HEK293 (cell line): ENCODE data around the gene SLC39A11.

Source experiments
- CTCF ChIA-PET: fragments of 350-600 bp; formaldehyde crosslinking; extraction: SDS; loops from one replicate; lab custom pipeline; 2021; ENCODE audit warnings: antibody characterized with exemption; lab: Yijun Ruan, JAX
- POLR2A ChIA-PET: fragments of 300-600 bp; formaldehyde crosslinking; extraction: SDS; loops from one replicate; lab custom pipeline; 2020; ENCODE audit warnings: antibody characterized with exemption, inconsistent platforms; lab: Yijun Ruan, JAX
- H3K27ac ChIP-seq: fragments of 200-500 bp; sonication (Bioruptor generic); 2 replicates; pipeline ENCODE4 v1.5.1; 2014; ENCODE audit warnings: low read depth, low read length, control low read depth, inconsistent platforms; ENCODE audit errors: extremely low read depth
- H3K36me3 ChIP-seq, 2 experiments: fragments of 200-500 bp in 1 of 2; sonication (Bioruptor generic) in 1 of 2; 1 replicate in 1 of 2; 2 replicates in 1 of 2; pipeline ENCODE4 v1.5.1; 2014 to 2017; ENCODE audit warnings: inconsistent platforms in 2 of 2, low read length in 2 of 2; ENCODE audit not compliant: control insufficient read depth in 2 of 2, insufficient read depth in 1 of 2
- H3K4me1 ChIP-seq: fragments of 200-500 bp; sonication (Bioruptor generic); 2 replicates; pipeline ENCODE4 v1.5.1; 2014; ENCODE audit warnings: mild to moderate bottlenecking, low read length, inconsistent platforms; ENCODE audit not compliant: control insufficient read depth, insufficient read depth
- H3K4me3 ChIP-seq: 2 replicates; pipeline ENCODE4 v1.5.1; 2011; ENCODE audit warnings: low read depth, mild to moderate bottlenecking, control low read depth, low read length, moderate library complexity
- H3K9me3 ChIP-seq: fragments of 200-500 bp; sonication (Bioruptor generic); 2 replicates; pipeline ENCODE4 v1.5.1; 2014; ENCODE audit warnings: low read depth, low read length, inconsistent platforms; ENCODE audit not compliant: control insufficient read depth, insufficient read depth
- GLIS1 ChIP-seq: fragments of 450-650 bp; formaldehyde crosslinking; IDR thresholded peaks from 2 replicates; pipeline ENCODE4 v1.5.1; 2016; ENCODE audit warnings: missing biosample characterization, missing genetic modification characterization
- HOXD13 ChIP-seq: sonication (generic); formaldehyde crosslinking; IDR thresholded peaks from 2 replicates; pipeline ENCODE4 v1.8.0; 2022; ENCODE audit warnings: missing genetic modification reagents, borderline replicate concordance
- PRDM1 ChIP-seq: fragments of 450-650 bp; formaldehyde crosslinking; IDR thresholded peaks from 2 replicates; pipeline ENCODE4; 2016; ENCODE audit warnings: missing biosample characterization, missing genetic modification characterization
- TCF7L2 ChIP-seq: IDR thresholded peaks from 2 replicates; pipeline ENCODE4 v1.6.1; 2011; ENCODE audit warnings: low read depth, mild to moderate bottlenecking, inconsistent platforms, low read length, moderate library complexity, borderline replicate concordance
- YY1 ChIP-seq: fragments of 450-650 bp; formaldehyde crosslinking; IDR thresholded peaks from 2 replicates; pipeline ENCODE4 v1.5.1; 2018; ENCODE audit warnings: missing biosample characterization, missing genetic modification characterization
- YY2 ChIP-seq: fragments of 450-650 bp; formaldehyde crosslinking; IDR thresholded peaks from 2 replicates; pipeline ENCODE4 v1.5.1; 2016; ENCODE audit warnings: missing biosample characterization, missing genetic modification characterization
- ZBTB7A ChIP-seq: fragments of 450-650 bp; formaldehyde crosslinking; IDR thresholded peaks from 2 replicates; pipeline ENCODE4 v1.5.1; 2016; ENCODE audit warnings: low read depth, missing biosample characterization, missing genetic modification characterization
- ZNF10 ChIP-seq: fragments of 450-650 bp; formaldehyde crosslinking; IDR thresholded peaks from 2 replicates; pipeline ENCODE4 v1.5.1; 2017; ENCODE audit warnings: missing biosample characterization, missing genetic modification characterization
- ZNF2 ChIP-seq: fragments of 450-650 bp; formaldehyde crosslinking; IDR thresholded peaks from 2 replicates; pipeline ENCODE4 v1.5.1; 2016; ENCODE audit warnings: missing biosample characterization, missing genetic modification characterization
- ZNF24 ChIP-seq: fragments of 450-650 bp; formaldehyde crosslinking; IDR thresholded peaks from 2 replicates; pipeline ENCODE4 v1.5.1; 2016; ENCODE audit warnings: missing biosample characterization, missing genetic modification characterization
- ZNF311 ChIP-seq: fragments of 450-650 bp; formaldehyde crosslinking; IDR thresholded peaks from 2 replicates; pipeline ENCODE4 v1.5.1; 2017; ENCODE audit warnings: missing biosample characterization, missing genetic modification characterization, borderline replicate concordance
- ZNF335 ChIP-seq: fragments of 450-650 bp; formaldehyde crosslinking; conservative IDR thresholded peaks from 2 replicates; pipeline ENCODE4 v1.5.1; 2016; ENCODE audit warnings: missing biosample characterization, missing genetic modification characterization
- ZNF404 ChIP-seq: fragments of 450-650 bp; formaldehyde crosslinking; IDR thresholded peaks from 2 replicates; pipeline ENCODE4 v1.5.1; 2017; ENCODE audit warnings: missing biosample characterization, missing genetic modification characterization
- ZNF416 ChIP-seq: fragments of 450-650 bp; formaldehyde crosslinking; IDR thresholded peaks from 2 replicates; pipeline ENCODE4 v1.5.1; 2016; ENCODE audit warnings: missing biosample characterization, missing genetic modification characterization
- ZNF544 ChIP-seq: fragments of 450-650 bp; formaldehyde crosslinking; IDR thresholded peaks from 2 replicates; pipeline ENCODE4 v1.5.0; 2017; ENCODE audit warnings: missing biosample characterization, missing genetic modification characterization
- ZNF560 ChIP-seq: fragments of 450-650 bp; formaldehyde crosslinking; IDR thresholded peaks from 2 replicates; pipeline ENCODE4 v1.5.1; 2017; ENCODE audit warnings: missing biosample characterization, missing genetic modification characterization, borderline replicate concordance
- ZNF571 ChIP-seq: fragments of 450-650 bp; formaldehyde crosslinking; IDR thresholded peaks from 2 replicates; pipeline ENCODE4 v1.5.0; 2017; ENCODE audit warnings: missing biosample characterization, missing genetic modification characterization
- ZNF624 ChIP-seq: fragments of 450-650 bp; formaldehyde crosslinking; IDR thresholded peaks from 2 replicates; pipeline ENCODE4 v1.5.1; 2017; ENCODE audit warnings: missing biosample characterization, missing genetic modification characterization
- ZNF654 ChIP-seq: fragments of 450-650 bp; formaldehyde crosslinking; IDR thresholded peaks from 2 replicates; pipeline ENCODE4 v1.5.1; 2016; ENCODE audit warnings: low read depth, missing biosample characterization, missing genetic modification characterization
- ZNF658 ChIP-seq: fragments of 450-650 bp; formaldehyde crosslinking; IDR thresholded peaks from 2 replicates; pipeline ENCODE4; 2016; ENCODE audit warnings: missing biosample characterization, missing genetic modification characterization
- ZNF660 ChIP-seq: fragments of 450-650 bp; IDR thresholded peaks from 2 replicates; pipeline ENCODE4 v1.5.1; 2018; ENCODE audit warnings: missing biosample characterization, mild to moderate bottlenecking, missing genetic modification characterization
- ZNF670 ChIP-seq: fragments of 450-650 bp; formaldehyde crosslinking; IDR thresholded peaks from 2 replicates; pipeline ENCODE4 v1.5.1; 2016; ENCODE audit warnings: missing biosample characterization, missing genetic modification characterization, low read depth
- ZNF776 ChIP-seq: fragments of 450-650 bp; formaldehyde crosslinking; IDR thresholded peaks from 2 replicates; pipeline ENCODE4 v1.5.0; 2017; ENCODE audit warnings: missing biosample characterization, missing genetic modification characterization, borderline replicate concordance
- ZNF843 ChIP-seq: fragments of 450-650 bp; formaldehyde crosslinking; IDR thresholded peaks from 2 replicates; pipeline ENCODE4 v1.5.1; 2016; ENCODE audit warnings: missing biosample characterization, missing genetic modification characterization
- ZSCAN16 ChIP-seq: fragments of 450-650 bp; formaldehyde crosslinking; IDR thresholded peaks from 2 replicates; pipeline ENCODE4 v1.5.1; 2016; ENCODE audit warnings: missing biosample characterization, missing genetic modification characterization
- TF ChIP-seq, protein P1 (sequence below): fragments of 450-650 bp; formaldehyde crosslinking; IDR thresholded peaks from 2 replicates; pipeline ENCODE4 v1.5.1; 2016; ENCODE audit warnings: missing biosample characterization, missing genetic modification characterization
- TF ChIP-seq, protein P2 (sequence below): fragments of 450-650 bp; formaldehyde crosslinking; IDR thresholded peaks from 2 replicates; pipeline ENCODE4 v1.5.1; 2016; ENCODE audit warnings: missing biosample characterization, missing genetic modification characterization, borderline replicate concordance
- TF ChIP-seq, protein P3 (sequence below): fragments of 450-650 bp; formaldehyde crosslinking; IDR thresholded peaks from 2 replicates; pipeline ENCODE4 v1.5.1; 2016; ENCODE audit warnings: missing biosample characterization, missing genetic modification characterization, borderline replicate concordance

Gene SLC39A11

DNA sequence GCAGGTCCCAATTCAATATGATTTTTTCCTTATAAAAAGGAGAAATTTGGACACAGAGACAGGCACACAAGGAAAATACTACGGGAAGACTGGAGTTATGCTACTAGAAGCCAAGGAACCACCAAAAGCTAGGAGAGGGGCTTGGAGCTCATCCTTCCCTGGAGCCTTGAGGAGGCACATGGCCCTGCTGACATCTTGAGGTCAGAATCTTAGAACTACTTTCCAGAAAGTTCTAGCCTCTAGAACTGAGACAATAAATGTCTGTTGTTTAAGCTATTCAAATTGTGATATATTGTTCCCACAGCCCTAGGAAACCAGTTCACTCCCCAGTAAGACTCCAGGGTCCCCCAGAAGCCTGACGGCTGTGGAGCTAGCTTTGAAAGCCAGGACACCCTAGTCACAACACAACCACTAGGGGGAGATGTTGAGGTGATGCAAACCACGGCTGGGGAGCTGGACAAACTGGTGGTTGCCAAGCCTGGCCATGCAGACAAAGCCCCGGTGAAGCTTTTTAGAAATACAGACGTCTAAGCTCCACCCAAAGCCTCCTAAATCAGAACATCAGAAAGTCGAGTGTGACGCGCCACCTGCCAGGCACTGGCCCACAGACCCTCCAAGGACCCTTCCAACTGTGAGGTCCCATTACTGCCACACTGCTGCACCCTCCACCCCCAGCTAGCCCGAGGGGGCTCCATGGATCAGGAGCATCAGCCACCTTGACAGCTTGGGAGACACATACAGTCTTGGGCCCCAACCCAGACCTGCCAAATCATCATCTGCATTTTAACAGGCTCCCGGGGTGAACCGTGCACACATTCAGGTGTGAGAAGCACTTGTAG is 106.4 kb downstream of the SLC39A11 start:
- no peak overlapping the region for H3K27ac ChIP-seq

DNA sequence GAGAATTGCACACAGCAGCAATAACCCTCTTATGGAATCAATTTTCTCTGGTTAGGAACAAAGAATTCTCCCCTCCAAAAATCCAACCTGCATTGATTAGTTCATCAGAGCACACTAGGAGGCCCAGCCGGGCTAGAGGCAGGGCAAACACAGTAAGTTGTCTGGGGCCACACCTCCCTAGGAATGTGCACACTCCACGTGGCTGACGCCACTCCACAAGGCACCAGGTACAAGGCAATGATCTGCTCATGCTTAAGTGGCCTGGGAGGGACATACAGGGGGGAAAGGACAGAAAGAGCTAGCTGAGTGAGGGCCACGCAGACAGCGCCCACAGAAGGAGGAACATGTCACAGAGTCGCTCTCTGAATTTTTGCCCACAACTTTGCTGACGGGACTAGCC is 107.6 kb downstream of the SLC39A11 start:
- H3K9me3 ChIP-seq = no peaks in the 10 kb centered on the region
- H3K4me3 ChIP-seq = no peak overlapping the region
- peaks cover 6% of the 10 kb centered on the region; the same call in 1 of the 2 replicates for H3K4me1 ChIP-seq
- no peak overlapping the region for H3K27ac ChIP-seq
- no peaks in the 10 kb centered on the region for H3K36me3 ChIP-seq
- ChIA-PET POLR2A (interaction anchor here (0.8 kb wide), 1 partner anchor 204 kb away, joined by 3 read pairs; no protein-coding TSS in a partner anchor), CTCF (interaction anchor here (0.6 to 3.5 kb wide), 10 partner anchors 11 to 330 kb away, joined by 3 to 42 read pairs (median 15); no protein-coding TSS in a partner anchor)
- TF ChIP-seq ZNF670 (tag by site-specific recombination) = no peak
- TF ChIP-seq, protein P1, sequence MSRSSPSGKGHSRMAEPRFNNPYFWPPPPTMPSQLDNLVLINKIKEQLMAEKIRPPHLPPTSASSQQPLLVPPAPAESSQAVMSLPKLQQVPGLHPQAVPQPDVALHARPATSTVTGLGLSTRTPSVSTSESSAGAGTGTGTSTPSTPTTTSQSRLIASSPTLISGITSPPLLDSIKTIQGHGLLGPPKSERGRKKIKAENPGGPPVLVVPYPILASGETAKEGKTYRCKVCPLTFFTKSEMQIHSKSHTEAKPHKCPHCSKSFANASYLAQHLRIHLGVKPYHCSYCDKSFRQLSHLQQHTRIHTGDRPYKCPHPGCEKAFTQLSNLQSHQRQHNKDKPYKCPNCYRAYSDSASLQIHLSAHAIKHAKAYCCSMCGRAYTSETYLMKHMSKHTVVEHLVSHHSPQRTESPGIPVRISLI = no peak
- no peak for TF ChIP-seq ZNF660
- TF ChIP-seq GLIS1 = no peak
- TF ChIP-seq, protein P2, sequence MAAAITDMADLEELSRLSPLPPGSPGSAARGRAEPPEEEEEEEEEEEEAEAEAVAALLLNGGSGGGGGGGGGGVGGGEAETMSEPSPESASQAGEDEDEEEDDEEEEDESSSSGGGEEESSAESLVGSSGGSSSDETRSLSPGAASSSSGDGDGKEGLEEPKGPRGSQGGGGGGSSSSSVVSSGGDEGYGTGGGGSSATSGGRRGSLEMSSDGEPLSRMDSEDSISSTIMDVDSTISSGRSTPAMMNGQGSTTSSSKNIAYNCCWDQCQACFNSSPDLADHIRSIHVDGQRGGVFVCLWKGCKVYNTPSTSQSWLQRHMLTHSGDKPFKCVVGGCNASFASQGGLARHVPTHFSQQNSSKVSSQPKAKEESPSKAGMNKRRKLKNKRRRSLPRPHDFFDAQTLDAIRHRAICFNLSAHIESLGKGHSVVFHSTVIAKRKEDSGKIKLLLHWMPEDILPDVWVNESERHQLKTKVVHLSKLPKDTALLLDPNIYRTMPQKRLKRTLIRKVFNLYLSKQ = no peak
- no peak for TF ChIP-seq ZNF404 (tag by site-specific recombination)
- TF ChIP-seq PRDM1 (tag by site-specific recombination) = no peak
- no peak for TF ChIP-seq ZNF560 (tag by site-specific recombination)
- TF ChIP-seq HOXD13 (CRISPR knock-in tag) = no peak
- TF ChIP-seq ZNF24 (tag by site-specific recombination) = no peak
- no peak for TF ChIP-seq ZNF544 (tag by site-specific recombination)
- no peak for TF ChIP-seq ZNF658
- no peak for TF ChIP-seq ZNF571
- TF ChIP-seq, protein P3, sequence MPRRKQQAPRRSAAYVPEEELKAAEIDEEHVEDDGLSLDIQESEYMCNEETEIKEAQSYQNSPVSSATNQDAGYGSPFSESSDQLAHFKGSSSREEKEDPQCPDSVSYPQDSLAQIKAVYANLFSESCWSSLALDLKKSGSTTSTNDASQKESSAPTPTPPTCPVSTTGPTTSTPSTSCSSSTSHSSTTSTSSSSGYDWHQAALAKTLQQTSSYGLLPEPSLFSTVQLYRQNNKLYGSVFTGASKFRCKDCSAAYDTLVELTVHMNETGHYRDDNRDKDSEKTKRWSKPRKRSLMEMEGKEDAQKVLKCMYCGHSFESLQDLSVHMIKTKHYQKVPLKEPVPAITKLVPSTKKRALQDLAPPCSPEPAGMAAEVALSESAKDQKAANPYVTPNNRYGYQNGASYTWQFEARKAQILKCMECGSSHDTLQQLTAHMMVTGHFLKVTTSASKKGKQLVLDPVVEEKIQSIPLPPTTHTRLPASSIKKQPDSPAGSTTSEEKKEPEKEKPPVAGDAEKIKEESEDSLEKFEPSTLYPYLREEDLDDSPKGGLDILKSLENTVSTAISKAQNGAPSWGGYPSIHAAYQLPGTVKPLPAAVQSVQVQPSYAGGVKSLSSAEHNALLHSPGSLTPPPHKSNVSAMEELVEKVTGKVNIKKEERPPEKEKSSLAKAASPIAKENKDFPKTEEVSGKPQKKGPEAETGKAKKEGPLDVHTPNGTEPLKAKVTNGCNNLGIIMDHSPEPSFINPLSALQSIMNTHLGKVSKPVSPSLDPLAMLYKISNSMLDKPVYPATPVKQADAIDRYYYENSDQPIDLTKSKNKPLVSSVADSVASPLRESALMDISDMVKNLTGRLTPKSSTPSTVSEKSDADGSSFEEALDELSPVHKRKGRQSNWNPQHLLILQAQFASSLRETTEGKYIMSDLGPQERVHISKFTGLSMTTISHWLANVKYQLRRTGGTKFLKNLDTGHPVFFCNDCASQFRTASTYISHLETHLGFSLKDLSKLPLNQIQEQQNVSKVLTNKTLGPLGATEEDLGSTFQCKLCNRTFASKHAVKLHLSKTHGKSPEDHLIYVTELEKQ = no peak
- no peak for TF ChIP-seq ZBTB7A (tag by site-specific recombination)
- no peak for TF ChIP-seq ZNF311 (tag by site-specific recombination)
- TF ChIP-seq ZSCAN16 (tag by site-specific recombination) = no peak

More for the DNA sequence above, 106.4 kb downstream of the SLC39A11 start:
- POLR2A ChIA-PET = interaction anchor here (0.6 to 1.3 kb wide), 7 partner anchors 9 to 325 kb away, joined by 3 to 7 read pairs (median 3); a partner anchor contains a TSS
- CTCF ChIA-PET = interaction anchor here (0.5 to 3.5 kb wide), 51 partner anchors 9 to 908 kb away, joined by 3 to 42 read pairs (median 4); partner anchors contain the start of gene SSTR2
- Histone ChIP-seq H3K36me3 (no peaks in the 10 kb centered on the region), H3K4me3 (no peak overlapping the region), H3K9me3 (no peaks in the 10 kb centered on the region), H3K4me1 (peaks cover 6% of the 10 kb centered on the region; the same call in 1 of the 2 replicates)
- no peak for TF ChIP-seq YY1 (tag by site-specific recombination)
- TF ChIP-seq ZNF10 = no peak
- TF ChIP-seq TCF7L2 = no peak
- no peak for TF ChIP-seq ZNF416 (tag by site-specific recombination)
- no peak for TF ChIP-seq YY2
- TF ChIP-seq ZNF335 (tag by site-specific recombination) = 0 out of 2 replicates have a peak, but pooled peaks have one; percentile 34
- no peak for TF ChIP-seq ZNF843
- TF ChIP-seq ZSCAN16 (tag by site-specific recombination) = 0 out of 2 replicates have a peak, but pooled peaks have one; percentile 6
- no peak for TF ChIP-seq ZNF624 (tag by site-specific recombination)
- TF ChIP-seq, protein P1 = no peak
- TF ChIP-seq ZNF2 (tag by site-specific recombination) = peak; percentile 70; the same call in 1 of the 2 replicates
- peak; percentile 58 for TF ChIP-seq ZNF654 (tag by site-specific recombination)
- no peak for TF ChIP-seq ZNF776 (tag by site-specific recombination)
